RKO (cell line): ENCODE results near the gene IL22RA2.
"Not testable (repeated sequence)": the region's sequence is repeated elsewhere in the genome, so short reads cannot be mapped to it uniquely, and the experiment has no call there.

Experiments used
- DNase-seq: peaks from one replicate; pipeline ENCODE4 v3.0.0-alpha.2; 2016; ENCODE audit warnings: low spot score

Gene IL22RA2

DNA sequence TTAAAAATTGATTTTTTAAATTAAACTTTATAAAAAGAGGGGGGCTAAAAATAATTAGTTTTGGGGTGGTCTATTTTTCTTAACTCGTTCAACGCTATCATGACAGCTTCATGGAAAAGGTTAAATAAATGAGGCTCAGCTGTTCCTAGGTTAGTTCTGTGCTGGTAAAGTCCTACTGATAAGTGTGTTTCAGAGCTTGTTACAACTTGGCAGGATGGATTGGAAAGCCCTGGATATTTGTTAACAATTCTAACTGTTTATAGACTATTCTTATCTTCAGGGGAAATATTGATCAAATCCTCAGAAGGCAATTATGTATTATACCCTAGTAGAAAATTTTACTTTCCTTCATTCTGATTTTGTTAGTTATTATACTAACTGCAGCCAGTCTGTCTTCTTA is 50.4 kb downstream of the IL22RA2 start:
- DNase-seq = no peak

DNA sequence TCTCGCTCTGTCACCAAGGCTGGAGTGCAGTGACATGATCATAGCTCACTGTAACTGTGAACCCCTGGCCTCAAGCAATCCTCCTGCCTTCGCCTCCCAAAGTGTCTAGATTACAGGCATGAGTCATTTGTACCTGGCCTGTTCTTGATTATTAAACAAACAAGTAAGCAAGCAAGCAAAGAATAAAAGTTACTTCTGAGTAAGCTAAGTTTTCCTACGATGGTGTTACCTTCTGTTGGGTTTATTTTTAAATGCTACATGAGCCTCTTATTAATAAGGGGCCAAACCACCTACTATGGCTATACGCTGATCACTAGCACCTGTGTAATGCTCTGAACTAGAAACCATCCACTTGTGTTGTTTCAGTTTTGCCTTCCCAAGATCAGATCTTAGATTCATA is 50.8 kb downstream of the IL22RA2 start:
- no peak for DNase-seq

- no peak for DNase-seq
Observed at GRCh38 chr6:137121401-137121997, 51.9 kb downstream of the IL22RA2 start.

GRCh38 chr6:137120748-137121147 is 52.7 kb downstream of the IL22RA2 start:
- DNase-seq = no peak

- no peak for DNase-seq
Observed at GRCh38 chr6:137119196-137120104, 54.0 kb downstream of the IL22RA2 start.

GRCh38 chr6:137117581-137117980 is 55.9 kb downstream of the IL22RA2 start:
- no peak for DNase-seq

- DNase-seq = no peak
Observed at GRCh38 chr6:137116807-137117206, 56.6 kb downstream of the IL22RA2 start.

- DNase-seq = no peak
Observed at GRCh38 chr6:137115658-137116057, 57.8 kb downstream of the IL22RA2 start.

GRCh38 chr6:137112067-137112355 is 61.4 kb downstream of the IL22RA2 start:
- peak; percentile 73 for DNase-seq

DNA sequence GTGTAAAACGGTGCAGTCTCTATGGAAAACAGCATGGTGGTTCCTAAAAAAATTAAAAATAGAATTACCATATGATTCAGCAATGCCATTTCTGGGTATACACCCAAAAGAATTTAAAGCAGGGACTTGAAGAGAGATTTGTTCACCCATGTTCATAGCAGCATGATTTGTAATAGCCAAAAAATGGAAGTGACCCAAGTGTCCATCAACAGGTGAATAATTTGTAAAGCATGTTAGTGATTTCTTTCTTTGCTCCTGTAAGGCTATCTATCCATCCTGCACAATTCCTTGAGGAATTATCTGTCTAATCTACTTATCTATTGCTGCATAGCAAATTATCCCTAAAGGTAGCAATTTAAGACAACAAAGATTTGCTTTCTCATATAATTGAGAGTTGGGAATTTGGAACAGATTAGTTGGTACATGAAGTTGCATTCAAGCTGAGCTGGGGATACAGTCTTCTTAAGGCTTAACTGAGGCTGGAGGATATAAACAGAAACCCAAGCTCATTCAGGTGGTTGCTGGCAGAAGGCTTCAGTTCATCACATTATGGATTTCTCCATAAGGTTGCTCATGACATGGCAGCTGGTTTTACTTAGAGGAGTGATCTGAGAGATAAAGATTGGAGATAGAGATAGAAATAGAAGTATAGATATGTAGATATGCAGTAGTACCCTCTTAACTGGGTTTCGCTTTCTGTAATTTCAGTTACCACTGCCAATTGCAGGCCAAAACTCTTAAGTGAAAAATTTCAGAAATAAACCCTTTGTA is 62.0 kb downstream of the IL22RA2 start:
- no peak for DNase-seq

DNA sequence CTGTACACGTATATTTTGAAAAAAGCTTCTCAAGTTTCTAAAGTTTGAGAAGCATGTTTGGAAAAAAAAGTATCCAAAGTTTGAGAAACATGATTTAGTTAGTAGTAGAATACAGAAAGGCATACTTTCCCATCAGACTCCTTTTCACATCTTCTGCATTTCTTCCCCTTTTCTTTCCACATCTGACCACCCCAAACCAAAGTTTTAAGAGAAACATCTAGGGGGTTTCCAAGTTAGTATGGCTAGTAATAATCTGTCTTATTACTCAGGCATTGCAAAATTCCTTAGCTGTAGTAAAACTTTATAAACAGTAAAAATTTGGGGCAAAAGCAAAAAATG is 65.7 kb downstream of the IL22RA2 start:
- no peak for DNase-seq

- DNase-seq = not testable (repeated sequence)
Observed at GRCh38 chr6:137107047-137107766, 66.2 kb downstream of the IL22RA2 start.

- DNase-seq = no peak
Observed at GRCh38 chr6:137106183-137106582, 67.3 kb downstream of the IL22RA2 start.

DNA sequence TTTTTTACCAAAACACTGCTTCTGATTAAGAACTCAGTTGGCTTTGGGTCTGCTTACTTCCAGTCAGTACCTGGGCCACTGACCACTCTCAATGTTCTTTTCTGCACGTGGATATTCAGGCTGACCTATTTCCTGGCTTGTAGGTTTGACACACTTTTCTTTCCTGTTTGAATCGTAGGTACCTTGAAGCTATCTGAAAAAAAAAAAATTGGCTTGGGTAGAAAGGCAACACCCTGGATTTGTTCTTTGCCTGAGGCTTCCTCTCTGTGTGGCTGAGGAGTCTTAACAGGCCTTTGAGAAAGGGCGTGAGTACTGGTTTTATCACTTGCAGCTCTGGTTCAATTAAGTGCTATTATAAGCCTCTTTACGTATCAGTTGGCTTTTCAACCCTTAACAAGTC is 68.1 kb downstream of the IL22RA2 start:
- no peak for DNase-seq

- DNase-seq = no peak
Observed at GRCh38 chr6:137104926-137105325, 68.5 kb downstream of the IL22RA2 start.

DNA sequence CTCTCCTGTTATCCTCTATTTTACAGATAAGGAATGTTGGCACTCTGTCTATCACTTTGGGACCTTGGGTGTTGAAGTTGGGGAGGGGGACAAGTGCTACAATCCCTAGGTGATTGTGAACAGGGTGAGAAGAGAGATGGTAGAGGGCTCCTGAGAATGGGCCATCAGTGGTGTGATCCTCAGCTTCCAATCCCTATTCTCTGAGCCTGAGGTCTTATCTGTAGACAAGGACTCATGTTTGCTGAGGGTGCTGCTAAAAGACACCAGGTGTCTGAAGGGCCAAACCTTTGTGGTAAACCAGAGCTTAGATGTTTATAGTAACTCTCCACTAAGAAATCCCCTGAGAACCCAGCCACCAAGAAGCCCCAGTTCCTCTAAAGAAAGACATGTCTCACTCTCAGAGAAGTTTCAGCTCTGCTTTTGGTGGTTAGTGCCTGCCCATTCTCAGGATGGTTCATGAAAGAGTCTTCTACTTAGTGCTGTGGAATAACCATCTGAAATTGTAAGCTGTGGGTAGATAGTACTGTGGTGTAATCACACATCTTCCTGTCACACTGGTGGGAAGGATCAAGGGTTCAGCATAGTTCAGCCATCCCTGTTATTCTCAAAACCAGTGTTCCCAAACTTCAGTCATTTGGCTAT is 70.5 kb downstream of the IL22RA2 start:
- no peak for DNase-seq

- DNase-seq = no peak
Observed at GRCh38 chr6:137102050-137102848, 71.2 kb downstream of the IL22RA2 start.

DNA sequence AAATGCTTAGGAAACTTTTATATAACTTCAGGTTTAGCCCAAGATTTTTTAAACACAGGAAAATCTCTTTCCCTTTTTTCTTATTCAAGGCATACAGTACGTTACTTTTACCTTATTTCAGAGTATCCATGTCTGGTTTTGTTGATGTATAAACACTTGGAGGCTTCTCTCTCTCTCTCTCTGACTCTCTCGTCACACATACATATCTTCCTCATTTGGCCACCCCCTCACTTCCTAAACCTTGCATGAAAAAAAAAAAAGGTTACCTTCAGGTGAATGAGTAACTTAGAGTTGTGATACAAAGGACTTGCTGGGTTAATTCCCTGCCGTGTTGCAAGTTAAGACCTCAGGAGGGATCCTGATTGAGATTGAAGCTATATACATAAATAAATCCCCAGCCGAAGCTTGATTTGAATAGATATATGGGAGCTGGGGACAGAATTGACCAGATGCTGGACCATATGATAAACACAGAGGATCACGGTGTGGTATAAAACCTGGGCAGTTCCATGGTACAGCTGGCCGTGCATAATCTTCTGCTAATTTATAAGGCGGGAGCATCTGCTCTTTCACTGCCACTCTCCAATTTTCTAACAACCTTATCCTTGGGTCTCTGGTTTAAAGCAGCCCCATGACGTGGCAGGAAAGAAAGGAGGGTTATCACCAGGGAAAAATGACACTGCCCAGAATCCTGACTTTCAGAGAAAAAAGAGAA is 73.6 kb downstream of the IL22RA2 start:
- DNase-seq = no peak

DNA sequence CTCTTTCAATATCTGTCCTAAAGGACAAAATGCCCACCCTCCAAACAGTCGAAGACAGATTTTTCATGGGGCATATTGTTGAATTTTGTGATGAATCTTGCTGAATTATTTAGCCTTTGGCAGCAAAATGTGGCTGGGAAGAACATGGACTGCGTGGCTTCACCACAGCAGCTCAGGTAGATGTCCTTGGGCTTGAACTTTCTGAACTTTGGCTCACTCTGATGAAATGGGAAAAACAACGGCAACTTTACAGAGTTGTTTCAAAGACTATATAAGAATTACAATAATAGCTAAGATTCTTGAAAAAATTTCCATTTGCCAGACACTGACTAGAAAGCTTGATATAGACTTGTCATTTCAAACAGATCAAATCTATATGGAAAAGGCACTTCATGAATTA is 75.9 kb downstream of the IL22RA2 start:
- DNase-seq = no peak

DNA sequence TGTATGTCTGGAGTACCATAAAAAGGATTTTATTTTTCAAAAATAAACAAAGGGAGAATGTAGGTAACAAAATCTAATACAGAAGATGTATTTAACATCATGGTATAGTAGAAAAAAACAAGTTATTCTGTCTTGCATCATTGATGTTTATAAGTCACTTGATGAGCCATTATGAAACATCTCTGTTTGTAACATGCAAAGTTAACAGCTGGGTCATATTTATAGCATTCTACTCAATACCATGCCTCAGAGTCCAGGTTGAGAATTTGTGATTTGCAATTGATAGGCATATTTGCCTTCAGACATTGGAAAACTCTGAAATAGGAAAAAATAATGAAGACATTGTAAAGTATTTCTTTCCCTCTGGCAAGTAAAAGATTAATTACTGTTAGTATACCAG is 76.4 kb downstream of the IL22RA2 start:
- peak; percentile 8 for DNase-seq
